Mesodermal cell (in vitro differentiated cells): ENCODE results near the gene EDAR.

ENCODE experiments used
- H3K27ac ChIP-seq: 2 replicates; pipeline ENCODE4 v1.7.0; 2013; ENCODE audit warnings: mild to moderate bottlenecking, low read depth, low read length, moderate library complexity; ENCODE audit not compliant: severe bottlenecking
- H3K36me3 ChIP-seq: 2 replicates; pipeline ENCODE4 v1.7.1; 2013; ENCODE audit warnings: mild to moderate bottlenecking, low read length, moderate library complexity; ENCODE audit not compliant: control insufficient read depth, insufficient read depth
- H3K4me1 ChIP-seq: one replicate; pipeline ENCODE4 v1.7.1; 2013; ENCODE audit warnings: mild to moderate bottlenecking, low read length; ENCODE audit not compliant: insufficient read depth, control insufficient read depth, poor library complexity, severe bottlenecking
- H3K4me3 ChIP-seq: 2 replicates; pipeline ENCODE4 v1.7.0; 2013; ENCODE audit warnings: low read length, control low read depth, mild to moderate bottlenecking; ENCODE audit not compliant: insufficient read depth, poor library complexity, severe bottlenecking; ENCODE audit errors: extremely low read depth
- H3K9me3 ChIP-seq: 2 replicates; pipeline ENCODE4 v1.7.1; 2013; ENCODE audit warnings: mild to moderate bottlenecking, low read length, moderate library complexity; ENCODE audit not compliant: control insufficient read depth
- WGBS, 2 experiments: methylation state at CpG; one replicate each; pipeline ENCODE4 v1.1.5; 2013; ENCODE audit warnings: missing lambda C conversion rate in 2 of 2; ENCODE audit not compliant: insufficient coverage in 2 of 2; 5-methylcytosine and 5-hydroxymethylcytosine counted together

The EDAR gene

DNA sequence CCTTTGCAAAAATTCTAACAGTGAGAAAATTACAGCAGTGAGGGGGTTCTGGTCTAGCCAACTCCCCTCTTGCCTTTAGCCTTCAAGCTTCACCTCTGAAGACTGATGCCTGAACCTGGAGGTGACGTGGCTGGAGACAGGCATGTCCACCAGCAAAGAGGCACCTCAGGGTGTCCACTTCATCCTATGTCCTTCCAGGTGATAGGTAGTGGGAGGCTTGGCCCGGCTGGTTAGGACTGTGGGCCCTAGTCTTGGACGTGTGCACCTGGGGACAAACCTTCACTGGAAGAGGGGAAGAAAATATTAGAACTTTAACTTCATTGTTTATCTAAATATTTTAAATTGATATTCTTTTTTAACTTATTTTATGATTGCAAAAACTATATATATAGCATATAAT, 35.5 kb upstream of the EDAR start:
- Histone ChIP-seq H3K4me3 (no peak overlapping the region), H3K9me3 (no peaks in the 10 kb centered on the region), H3K4me1 (peaks cover 6% of the 10 kb centered on the region), H3K36me3 (no peaks in the 10 kb centered on the region), H3K27ac (no peak overlapping the region)
- WGBS, 2 experiments = no CpG with 5 or more reads among the region's 3 CpGs

DNA sequence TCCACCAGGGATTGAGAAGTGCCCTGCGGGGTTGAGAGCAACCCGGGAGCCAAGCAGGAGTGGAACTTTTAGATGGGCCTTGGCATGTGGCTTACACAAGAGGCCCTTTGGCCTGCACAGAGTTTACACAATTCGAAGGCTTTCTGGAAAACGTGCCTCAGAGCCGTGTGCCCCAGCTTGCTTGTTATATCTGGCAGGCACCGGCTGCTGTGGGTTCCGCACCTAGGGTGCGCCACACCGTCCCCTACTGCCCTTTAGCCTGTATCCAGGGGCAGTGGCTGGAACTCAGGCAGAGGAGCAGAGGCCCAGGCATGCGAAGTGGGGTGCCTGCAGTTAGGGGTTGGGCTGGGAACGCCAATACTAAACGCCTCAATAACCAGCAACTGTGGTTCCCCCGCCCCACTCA, 32.9 kb upstream of the EDAR start:
- WGBS, 2 experiments = 93 to 95% methylated on average over 10 to 13 of the region's 13 CpGs
- Histone ChIP-seq H3K36me3 (no peaks in the 10 kb centered on the region), H3K27ac (no peak overlapping the region), H3K4me1 (peaks cover 6% of the 10 kb centered on the region), H3K4me3 (no peak overlapping the region), H3K9me3 (no peaks in the 10 kb centered on the region)

DNA sequence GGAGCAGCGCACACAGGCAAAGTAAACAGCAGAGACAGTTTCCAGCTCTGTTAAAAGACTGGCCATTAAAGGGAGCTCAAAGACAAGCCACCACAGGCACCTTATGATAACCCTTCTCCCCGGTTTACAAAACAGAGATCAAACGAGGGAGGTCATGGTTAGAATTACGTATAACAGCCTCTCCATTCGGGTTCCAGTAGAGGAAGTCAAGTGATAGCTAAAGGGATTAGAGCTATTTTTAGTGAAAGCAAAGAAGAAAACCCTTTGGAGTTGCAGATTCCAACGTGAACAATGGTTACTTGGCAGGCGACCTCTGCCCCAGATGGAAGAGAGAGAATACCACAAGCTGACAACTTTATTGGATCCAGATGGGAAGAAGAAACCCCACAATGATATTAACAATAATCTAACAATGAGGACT, 31.2 kb upstream of the EDAR start:
- H3K9me3 ChIP-seq = no peaks in the 10 kb centered on the region
- WGBS, 2 experiments = 18 to 24% methylated on average over 3 of the region's 7 CpGs
- H3K4me1 ChIP-seq = peaks cover 6% of the 10 kb centered on the region
- peak overlapping the region; percentile 38 for H3K27ac ChIP-seq
- H3K36me3 ChIP-seq = no peaks in the 10 kb centered on the region
- H3K4me3 ChIP-seq = no peak overlapping the region

DNA sequence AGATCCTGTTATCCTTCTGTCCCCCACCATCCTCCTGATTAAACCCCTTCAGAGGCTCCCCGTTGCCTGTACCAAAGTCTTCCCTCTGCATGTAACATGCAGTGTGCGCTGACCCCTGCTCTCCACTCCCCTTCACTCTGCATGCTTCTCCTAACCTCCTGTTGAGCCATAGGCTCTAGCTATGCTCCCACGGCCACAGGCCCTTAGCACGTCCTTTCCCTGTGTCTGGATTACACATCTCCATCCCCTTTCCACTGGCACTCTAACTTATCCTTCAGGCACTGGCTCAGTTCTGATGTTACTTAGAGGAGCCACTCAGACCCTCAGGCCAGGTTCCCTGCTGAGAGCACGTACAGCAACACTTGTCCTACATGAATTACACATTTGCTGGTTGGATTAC, 29.4 kb upstream of the EDAR start:
- Histone ChIP-seq H3K4me1 (peaks cover 6% of the 10 kb centered on the region), H3K9me3 (no peaks in the 10 kb centered on the region), H3K36me3 (no peaks in the 10 kb centered on the region), H3K4me3 (no peak overlapping the region), H3K27ac (no peak overlapping the region)
- 95 to 97% methylated on average over 4 to 5 of the region's 5 CpGs for WGBS, 2 experiments

DNA sequence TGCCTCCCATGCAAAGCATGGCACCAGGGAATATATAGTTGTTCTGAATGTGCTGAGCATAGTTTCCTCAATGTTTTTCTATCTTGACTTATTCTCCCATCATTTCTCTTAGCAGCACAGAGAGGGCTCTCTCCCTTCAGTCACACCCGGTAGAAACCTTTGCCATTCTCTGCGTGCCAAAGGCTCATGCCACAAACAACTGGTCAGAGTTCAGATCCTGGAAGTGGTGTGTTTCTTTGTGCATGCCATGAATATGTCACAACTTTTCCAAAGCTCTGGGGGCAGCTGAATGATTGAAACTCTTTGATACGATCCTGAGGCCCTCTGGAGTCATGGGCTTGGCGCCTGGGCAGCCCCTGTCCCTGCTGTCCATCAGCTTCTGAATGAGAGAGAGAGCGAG, 28.0 kb upstream of the EDAR start:
- WGBS, 2 experiments = 93 to 98% methylated on average over 3 to 4 of the region's 5 CpGs
- Histone ChIP-seq H3K4me3 (no peak overlapping the region), H3K4me1 (peaks cover 6% of the 10 kb centered on the region), H3K9me3 (no peaks in the 10 kb centered on the region), H3K27ac (no peak overlapping the region), H3K36me3 (no peaks in the 10 kb centered on the region)

DNA sequence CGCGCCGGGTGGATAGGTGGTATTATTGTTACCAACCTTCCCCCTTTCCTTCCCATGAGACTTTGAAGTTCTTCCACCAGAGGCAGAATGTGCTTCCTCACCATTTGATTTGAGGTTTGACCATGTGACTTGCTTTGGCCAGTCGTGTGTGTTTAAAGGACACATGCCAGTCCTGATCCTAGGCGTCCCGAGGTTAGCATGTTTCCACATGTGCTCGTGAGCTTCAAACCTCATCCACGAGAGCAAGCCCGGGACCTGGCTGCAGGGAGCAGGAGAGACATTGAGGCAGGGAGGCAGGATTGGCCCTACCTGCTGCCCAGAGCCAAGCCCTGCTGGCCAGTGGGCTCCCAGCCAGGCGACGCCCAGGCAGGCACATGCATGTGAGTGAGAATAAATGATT, 27.4 kb upstream of the EDAR start:
- peaks cover 6% of the 10 kb centered on the region for H3K4me1 ChIP-seq
- no peak overlapping the region for H3K27ac ChIP-seq
- no peaks in the 10 kb centered on the region for H3K36me3 ChIP-seq
- H3K4me3 ChIP-seq = no peak overlapping the region
- no peaks in the 10 kb centered on the region for H3K9me3 ChIP-seq
- 94 to 97% methylated on average over 8 of the region's 11 CpGs for WGBS, 2 experiments

DNA sequence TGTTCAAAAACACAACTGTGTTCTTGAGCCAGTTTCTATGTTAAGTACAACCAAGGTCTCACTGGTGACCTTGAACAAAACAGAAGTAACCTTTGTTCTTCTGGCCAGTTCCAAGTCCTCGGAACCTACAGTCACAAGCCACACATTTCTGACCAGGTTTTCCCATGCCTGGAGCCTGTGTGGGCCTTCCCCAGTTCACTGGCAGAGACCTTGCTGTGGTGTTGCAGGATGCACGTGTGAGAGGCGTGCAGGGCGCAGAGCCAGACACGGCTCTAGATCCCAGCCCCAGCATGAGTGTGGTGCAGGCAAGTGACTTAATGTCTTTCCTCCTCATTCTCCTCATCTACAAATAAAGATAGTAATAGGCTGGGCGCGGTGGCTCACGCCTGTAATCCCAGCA, 25.5 kb upstream of the EDAR start:
- 90 to 100% methylated on average over 2 to 4 of the region's 8 CpGs for WGBS, 2 experiments
- H3K4me3 ChIP-seq = no peak overlapping the region
- no peaks in the 10 kb centered on the region for H3K36me3 ChIP-seq
- H3K4me1 ChIP-seq = no peaks in the 10 kb centered on the region
- no peaks in the 10 kb centered on the region for H3K9me3 ChIP-seq
- H3K27ac ChIP-seq = no peak overlapping the region

DNA sequence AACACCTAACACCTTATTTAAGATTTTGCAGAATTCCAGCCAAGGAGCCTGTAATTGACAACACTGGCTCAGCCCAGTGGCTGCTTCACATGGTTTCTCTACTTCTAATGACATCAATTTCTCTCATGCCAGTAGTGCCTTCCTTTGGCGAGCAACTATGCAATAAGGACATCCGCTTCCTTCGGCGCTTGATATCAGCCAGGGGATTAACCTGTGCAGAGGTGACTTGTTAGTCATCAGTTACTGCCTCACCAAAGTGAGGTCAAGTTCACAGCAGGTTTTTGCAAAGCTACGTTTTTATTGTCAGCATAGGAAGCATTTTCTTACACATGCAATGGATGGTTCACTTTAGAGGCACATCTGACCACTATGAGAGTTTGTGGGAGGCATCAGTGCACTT, 24.0 kb upstream of the EDAR start:
- no peak overlapping the region for H3K27ac ChIP-seq
- WGBS, 2 experiments = 97 to 100% methylated on average over 4 to 5 of the region's 5 CpGs
- H3K4me3 ChIP-seq = no peak overlapping the region
- H3K36me3 ChIP-seq = no peaks in the 10 kb centered on the region
- H3K4me1 ChIP-seq = no peaks in the 10 kb centered on the region
- H3K9me3 ChIP-seq = no peaks in the 10 kb centered on the region

DNA sequence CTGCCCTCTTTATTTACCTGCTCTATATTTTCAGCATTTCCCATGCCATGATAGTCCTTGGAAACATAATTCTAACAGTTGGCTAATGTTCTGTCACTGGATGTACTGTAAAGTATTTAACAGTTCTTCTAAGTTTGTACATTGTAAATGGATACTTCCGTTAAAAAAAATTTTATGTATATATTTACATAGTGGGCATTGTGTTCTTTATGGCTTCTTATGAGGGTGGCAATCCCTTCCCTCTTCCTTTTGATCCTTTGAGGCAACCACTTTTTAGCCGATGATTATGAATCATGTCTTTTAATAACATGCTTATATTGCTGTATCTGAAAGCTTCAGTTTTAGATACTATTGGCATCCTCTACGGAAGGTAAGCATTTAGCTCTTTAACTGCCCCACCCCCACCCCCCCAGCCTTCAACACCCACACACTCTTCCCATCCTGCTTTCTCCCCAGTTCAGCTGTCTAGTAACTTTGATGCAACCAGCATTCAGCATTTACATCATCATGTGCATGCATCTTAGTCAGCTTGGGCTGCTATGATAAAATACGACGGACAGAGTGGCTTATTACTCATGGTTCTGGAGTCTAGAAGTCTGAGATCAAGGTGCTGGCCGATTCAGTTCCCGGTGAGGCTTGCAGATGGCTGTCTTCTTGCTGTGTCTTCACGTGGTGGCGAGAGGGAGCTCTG, 21.0 kb upstream of the EDAR start:
- Histone ChIP-seq H3K9me3 (no peaks in the 10 kb centered on the region), H3K4me1 (no peaks in the 10 kb centered on the region), H3K4me3 (no peak overlapping the region), H3K27ac (no peak overlapping the region), H3K36me3 (no peaks in the 10 kb centered on the region)
- WGBS, 2 experiments = 89 to 100% methylated on average over 4 to 5 of the region's 9 CpGs

DNA sequence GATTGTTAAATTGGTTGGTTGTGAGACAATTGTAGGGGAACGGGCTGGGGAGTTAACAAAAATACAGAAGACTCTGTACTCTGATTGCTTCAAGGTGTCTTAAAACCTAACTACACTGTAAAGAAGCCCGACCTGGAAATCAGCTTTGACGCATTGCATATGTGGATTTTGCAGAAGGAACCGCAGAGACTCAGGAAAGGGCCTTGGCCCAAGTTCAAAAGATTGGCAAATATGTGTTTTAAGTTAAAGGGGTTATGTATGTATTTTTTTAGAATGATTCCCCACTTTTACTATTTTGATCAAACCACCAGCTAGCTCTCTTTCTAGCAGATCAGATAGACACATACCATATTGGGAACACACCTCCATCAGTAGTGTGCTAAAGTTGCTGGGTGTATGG, 18.0 kb upstream of the EDAR start:
- Histone ChIP-seq H3K36me3 (no peaks in the 10 kb centered on the region), H3K4me1 (no peaks in the 10 kb centered on the region), H3K4me3 (no peak overlapping the region), H3K27ac (no peak overlapping the region), H3K9me3 (no peaks in the 10 kb centered on the region)
- WGBS, 2 experiments = 100% methylated on average over 1 of the region's 4 CpGs

DNA sequence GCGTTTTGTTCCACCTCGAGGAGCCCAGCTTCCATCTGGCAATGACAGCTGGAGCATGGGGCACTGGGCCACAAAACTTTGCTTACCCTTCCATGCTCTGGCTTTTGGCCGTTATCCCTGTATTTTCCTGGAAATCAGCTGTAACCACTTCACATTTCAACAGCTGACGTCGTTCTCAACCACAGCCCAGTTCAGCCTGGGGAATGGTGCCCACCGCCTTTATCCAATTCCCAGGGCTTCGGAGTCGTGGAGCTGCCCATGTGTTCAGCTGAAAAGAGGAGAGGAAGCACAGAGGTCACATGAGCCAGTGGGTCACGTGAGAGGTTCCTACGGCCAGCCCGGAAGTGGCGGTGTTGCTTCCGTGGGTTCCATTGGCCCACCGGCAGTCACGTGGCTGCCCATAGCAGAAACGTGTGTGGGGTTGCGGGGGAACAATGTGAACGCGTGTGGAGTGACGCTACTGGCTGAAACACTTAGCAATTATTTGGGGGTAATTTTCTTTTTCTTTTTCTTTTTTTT, 16.7 kb upstream of the EDAR start:
- no peaks in the 10 kb centered on the region for H3K9me3 ChIP-seq
- WGBS, 2 experiments = 95 to 96% methylated on average over 13 to 15 of the region's 20 CpGs
- H3K4me3 ChIP-seq = no peak overlapping the region
- no peaks in the 10 kb centered on the region for H3K36me3 ChIP-seq
- H3K27ac ChIP-seq = no peak overlapping the region
- H3K4me1 ChIP-seq = no peaks in the 10 kb centered on the region
